Fibroblast of skin of right quadriceps (primary cell): ENCODE results near the gene POLR2I.
"Not testable (repeated sequence)": the region's sequence is repeated elsewhere in the genome, so short reads cannot be mapped to it uniquely, and the experiment has no call there.

Experiments used
- DNase-seq: peaks from one replicate; pipeline ENCODE4 v3.0.0-alpha.2; 2013

POLR2I gene

DNA sequence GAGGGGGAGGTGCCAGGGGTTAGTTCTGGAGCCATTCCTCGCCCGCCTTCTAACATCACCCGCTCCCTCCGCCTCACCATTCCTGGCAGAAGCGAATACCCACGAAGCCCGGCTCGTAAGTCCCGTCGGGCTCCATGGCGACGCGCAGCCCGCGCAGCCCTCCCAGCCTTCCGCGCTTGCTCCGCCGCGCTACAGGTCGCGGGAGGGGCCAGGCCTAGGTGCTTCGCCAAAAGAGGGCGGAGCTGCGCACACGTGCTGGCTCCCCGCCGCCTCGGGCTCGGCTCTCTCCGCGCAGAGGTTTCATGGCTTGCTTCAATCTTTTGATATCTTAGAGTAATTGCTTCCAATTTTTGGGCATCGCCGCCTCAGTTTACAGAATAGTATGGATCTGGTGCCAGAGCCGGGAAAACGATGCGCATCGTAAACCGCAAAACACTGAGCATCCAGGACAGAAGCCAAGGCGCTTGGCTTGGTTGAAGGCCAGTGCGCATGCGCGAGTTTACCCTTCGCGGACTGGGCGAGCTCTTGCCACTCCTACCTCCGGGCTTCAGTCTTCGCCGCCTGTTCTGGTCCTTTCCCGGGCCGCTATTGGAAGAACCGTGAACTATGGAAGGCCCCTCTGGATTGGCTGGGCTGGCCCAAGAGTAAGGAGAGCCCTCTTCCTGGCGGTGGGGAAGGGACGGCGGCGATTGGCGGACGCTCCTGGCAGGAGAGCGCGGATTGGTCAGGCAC is at the start of gene POLR2I:
Gene POLR2I (minus strand): TSS at position 155 of the 732 bp plus-strand sequence. CDS start 19 bp downstream, at position 136.
- DNase-seq, result peak; percentile 100

DNA sequence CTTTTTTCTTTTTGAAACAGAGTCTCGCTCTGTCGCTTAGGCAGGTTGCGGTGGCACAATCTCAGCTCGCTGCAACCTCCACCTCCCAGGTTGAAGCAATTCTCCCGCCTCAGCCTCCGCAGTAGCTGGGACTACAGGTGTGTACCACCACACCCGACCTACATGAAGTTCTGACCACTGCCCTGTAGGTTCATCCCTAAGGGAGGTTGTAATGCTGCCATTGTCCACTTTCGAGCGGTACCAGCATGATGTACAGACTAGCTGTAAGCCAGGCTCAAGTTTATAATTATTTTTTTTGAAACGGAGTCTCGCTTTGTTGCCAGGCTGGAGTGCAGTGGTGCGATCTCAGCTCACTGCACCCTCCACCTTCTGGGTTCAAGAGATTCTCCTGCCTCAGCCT is 49.1 kb upstream of the POLR2I start:
- no peak for DNase-seq

DNA sequence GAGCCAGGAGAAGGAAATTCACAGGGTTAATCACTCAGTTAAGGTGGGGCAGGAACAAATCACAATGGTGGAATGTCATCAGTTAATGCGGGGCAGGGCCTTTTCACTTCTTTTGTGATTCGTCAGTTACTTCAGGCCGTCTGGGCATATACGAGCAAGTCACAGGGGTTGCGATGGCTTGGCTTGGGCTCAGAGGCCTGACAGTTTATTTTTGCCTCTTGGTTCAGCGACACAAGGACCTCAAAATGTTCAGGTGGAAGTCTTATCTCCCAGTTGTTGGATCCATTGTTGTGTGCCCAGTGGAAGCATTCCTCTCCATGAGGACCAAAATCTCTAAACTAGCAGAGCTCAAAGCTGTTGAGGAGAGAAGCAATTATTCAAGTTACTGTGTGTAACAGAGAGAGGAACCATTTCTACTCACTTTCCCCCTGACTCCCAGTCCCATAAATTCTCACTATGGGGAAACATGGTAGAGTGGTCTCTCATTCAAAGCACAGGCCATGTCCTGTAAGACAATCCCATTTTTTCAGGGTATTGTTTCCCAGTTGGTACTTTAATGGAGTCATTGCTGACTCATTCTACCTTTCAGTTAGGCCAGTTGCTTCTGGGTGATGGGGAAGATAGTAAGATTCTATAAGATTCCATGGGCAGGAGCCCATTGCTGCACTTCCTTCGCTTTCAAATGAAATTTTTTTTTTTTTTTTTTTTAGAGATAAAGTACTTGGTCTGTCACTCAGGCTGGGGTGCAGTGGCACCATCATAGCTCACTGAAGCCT is 46.3 kb upstream of the POLR2I start:
- no peak for DNase-seq

DNA sequence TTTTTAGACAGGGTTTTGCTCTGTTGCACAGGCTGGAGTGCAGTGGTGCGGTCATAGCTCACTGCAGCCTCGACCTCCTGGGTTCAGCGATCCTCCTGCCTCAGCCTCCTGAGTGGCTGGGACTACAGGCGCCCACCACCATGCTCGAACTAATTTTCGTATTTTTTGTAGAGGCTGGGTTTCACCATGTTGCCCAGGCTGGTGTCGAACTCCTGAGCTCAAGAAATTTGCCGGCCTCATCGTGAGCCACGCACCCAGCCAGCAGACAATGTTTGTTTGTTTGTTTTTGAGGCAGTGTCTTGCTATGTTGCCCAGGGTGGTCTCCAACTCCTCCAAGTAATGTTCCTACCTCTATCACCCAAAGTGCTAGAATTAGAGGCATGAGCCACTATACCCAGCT is 38.5 kb upstream of the POLR2I start:
- DNase-seq, result no peak

DNA sequence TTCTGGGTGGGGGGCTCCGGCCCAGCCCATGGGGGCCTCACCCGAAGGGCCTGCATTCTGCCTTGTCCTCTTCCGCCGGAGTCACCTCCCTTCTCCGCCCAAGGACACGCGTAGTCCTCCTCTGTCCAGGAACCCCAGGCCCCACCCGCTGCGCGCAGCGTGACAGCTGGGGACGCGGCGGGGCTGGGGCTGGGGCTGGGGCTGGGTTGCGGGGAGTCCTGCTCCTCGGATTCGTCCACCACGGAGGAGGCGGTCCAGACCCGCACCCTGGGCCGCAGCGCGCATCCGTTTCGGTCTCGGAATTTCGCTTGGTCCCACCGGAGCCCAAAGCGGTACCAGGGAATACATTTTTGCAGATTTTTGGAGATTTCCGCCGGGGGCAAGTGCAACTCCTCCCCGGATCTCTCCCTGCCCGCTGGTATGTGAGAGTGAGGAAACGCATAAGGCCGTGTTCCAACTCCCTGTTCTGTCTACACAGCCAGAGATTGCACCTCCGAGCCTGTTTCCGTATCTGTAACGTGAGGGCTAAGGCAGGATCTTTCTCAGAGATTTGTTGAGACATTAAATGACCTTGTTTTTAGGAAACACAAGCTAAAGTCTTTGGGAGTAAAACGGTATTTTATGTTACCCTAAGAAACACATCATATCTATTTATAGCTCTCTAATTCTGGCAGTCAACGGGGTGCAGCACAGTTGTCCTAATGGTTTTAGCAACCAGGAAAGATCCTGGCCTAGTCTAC is 37.8 kb upstream of the POLR2I start, which contains the start of gene COX7A1:
Gene COX7A1 (minus strand): TSS at position 96 of the 740 bp plus-strand sequence. CDS start 40 bp downstream, at position 56.
- peak; percentile 19 for DNase-seq

DNA sequence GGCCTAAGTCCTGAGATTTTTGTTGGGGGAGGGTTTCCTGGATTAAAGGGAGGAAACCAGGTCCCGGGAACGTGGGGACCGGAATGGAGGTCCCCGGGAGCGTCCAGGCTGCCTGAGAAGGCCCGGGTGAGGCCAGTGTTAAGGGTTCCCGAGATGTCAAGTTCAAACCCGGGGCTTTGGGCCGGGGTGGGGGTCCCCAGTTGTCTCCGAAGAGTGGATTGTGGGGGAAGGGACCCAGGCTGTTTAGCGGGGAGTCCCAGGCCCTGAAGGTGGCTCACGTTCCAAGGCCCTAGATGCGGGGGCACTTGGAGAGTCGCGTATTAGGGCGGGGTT is 37.3 kb upstream of the POLR2I start:
- DNase-seq, result no peak

DNA sequence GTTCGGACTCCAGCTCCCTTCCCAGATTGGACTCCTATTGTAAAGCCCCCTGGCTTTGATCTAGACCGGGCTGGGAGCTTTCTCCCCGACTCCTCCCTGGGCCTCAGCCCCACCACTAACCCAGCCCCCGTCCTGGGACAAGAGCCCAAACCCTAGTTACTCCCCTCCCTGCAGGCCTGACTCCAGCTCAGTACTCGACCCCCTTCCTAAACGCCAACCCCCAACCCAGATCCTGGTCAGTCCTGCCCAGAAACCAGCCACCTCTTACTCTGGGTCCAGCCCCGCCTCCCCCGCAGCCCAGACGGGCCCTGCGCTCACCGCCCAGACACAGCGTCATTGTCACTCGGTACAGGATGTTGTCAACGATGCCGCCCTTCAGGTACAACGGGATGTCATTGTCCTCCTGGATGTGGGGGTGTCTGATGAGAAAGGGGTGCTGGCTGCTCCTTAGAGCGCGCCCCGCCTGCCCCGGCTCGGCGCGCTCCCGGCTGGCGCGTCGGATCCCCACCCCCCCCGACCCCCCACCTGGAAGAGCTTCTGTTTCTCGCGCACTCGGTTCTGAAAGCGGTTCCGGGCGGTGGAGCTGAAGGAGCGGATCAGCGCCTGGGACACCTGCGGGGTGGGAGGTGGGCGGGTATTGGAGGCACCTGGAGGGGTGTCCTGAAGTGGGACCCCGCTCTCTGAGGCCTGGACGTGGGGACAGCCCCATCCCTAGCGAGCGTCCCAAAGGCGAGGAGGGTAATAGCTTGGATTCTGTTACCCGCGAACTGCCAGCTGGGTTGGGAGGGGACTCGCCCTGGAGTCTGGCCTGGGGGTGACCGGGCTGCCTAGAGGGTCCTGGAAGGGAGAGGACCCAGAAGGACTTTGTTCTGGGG is 36.7 kb upstream of the POLR2I start:
- DNase-seq, result no peak

DNA sequence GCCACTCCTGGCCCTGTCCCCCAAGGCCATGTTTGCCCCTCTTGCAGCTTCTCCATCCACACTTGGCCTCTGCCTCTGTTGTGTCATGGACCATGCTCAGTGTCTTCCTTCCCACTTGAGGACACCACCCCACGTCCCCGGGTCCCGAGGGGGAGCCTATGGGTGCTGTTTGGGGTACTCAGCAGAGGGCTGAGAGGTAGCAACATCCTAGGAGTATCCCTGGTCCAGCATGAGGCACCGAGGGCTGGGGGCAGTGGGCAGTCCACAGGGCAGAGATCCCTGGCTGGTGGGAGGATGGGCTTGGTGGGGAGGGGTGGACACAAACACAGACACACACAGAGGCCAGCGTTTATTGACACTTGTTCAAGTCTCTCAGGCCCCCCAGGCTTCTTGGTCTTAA is 35.9 kb upstream of the POLR2I start:
- DNase-seq, result no peak

DNA sequence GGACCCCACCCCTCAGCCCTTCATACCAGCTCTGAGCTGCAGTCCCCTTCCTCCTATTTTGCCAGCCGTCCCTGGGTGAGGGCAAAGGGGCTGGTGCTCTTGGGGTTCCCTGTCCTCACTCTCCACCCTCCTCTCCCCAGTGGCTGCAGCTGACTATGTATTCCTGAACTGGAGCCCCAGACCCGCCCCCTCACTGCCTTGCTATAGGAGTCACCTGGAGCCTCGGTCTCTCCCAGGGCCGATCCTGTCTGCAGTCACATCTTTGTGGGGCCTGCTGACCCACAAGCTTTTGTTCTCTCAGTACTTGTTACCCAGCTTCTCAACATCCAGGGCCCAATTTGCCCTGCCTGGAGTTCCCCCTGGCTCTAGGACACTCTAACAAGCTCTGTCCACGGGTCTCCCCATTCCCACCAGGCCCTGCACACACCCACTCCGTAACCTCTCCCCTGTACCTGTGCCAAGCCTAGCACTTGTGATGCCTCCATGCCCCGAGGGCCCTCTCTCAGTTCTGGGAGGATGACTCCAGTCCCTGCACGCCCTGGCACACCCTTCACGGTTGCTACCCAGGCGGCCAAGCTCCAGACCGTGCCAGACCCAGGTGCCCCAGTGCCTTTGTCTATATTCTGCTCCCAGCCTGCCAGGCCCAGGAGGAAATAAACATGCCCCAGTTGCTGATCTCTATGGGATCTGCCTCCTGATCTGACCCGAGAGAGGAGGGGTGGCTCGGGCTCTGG is 35.2 kb upstream of the POLR2I start:
- DNase-seq, result no peak

DNA sequence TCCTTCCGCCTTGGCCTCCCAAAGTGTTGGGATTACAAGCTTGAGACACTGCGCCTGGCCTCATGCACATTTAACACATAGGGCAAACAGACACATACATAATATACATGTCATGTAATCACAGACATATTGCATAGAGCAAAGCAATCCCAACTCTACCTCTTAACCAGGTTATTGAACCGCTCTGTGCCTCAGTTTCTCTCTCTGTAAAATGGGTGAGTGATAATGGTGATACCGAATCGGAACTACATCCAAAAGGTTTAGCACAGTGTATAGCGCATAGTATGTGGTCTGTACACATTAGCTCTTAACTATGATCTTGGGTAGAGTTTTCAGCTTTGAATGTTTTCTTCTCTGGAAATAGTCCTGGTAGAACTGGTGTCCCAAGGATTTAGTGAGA is 29.9 kb upstream of the POLR2I start:
- DNase-seq, result no peak

DNA sequence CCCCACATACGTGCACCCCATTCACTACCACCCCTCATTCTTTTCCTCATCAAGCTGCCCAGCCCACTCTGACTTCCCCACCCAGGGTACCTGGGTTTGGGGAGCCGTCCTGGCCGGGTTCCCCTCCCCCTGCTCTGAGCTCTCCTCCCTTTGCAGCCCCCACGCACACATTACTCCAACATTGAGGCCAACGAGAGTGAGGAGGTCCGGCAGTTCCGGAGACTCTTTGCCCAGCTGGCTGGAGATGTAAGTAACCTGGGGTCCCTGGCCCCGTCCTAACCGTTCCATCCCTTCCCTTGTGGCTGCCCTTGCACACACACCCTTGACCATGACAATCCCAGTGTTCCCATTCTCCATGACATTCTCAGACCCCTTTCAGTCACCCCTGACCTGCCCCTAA is 27.8 kb upstream of the POLR2I start:
- no peak for DNase-seq

DNA sequence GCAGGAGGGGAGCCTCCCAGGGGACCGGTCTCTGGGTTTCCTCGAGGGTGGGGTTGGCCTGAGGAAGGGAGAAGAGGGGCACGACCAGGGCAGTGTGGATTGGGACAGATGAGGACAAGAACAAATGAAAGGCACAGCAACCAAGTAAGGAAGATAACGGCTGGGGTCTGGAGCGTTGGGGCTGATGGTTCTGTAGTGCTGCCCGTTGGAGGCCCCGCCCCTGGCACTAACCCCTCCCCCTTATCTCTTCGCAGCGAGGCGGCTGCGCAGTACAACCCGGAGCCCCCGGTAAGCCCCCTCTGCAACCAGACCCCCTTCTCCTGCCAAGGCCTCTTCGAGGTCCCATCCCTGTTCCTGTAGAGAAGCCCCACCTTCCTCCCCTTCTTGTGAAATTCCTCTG is 27.4 kb upstream of the POLR2I start:
- DNase-seq, result no peak

DNA sequence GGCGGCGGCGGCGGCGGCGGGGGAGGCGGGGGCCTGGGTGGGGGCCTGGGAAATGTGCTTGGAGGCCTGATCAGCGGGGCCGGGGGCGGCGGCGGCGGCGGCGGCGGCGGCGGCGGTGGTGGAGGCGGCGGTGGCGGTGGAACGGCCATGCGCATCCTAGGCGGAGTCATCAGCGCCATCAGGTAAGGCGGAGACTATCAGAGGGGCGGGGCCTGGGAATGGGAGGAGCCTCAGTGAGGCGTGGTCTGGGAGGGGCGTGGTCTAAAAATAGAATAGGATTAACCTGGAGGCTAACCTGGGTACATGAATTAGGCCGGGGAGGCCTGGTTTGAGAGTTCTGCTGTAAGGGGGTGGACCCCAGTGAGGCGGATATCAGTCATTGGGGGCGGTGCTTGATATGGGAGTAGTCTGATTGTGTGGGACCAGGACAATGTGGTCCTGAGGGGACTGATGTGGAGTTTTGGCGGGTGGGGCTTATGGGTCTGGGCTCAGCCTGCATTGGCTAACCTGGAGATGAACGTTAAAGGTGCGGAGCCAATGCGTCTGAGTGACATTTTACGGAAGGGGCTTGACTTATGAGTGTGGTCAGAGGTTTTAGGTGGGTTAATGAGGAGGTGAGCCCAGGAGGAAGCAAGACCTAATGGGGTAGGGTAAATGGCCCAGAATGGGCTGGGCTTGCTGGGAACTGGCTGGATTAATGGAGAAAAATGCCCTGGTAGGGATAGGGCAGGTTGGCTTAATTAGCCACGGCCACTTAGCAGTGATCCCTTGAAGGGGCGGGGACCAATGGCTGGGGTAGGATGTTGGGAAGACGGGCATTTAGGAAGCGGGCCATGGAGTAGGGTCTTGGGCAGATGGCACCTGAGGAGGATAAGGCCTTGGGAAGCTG is 26.6 kb upstream of the POLR2I start:
- DNase-seq, result peak; percentile 82

DNA sequence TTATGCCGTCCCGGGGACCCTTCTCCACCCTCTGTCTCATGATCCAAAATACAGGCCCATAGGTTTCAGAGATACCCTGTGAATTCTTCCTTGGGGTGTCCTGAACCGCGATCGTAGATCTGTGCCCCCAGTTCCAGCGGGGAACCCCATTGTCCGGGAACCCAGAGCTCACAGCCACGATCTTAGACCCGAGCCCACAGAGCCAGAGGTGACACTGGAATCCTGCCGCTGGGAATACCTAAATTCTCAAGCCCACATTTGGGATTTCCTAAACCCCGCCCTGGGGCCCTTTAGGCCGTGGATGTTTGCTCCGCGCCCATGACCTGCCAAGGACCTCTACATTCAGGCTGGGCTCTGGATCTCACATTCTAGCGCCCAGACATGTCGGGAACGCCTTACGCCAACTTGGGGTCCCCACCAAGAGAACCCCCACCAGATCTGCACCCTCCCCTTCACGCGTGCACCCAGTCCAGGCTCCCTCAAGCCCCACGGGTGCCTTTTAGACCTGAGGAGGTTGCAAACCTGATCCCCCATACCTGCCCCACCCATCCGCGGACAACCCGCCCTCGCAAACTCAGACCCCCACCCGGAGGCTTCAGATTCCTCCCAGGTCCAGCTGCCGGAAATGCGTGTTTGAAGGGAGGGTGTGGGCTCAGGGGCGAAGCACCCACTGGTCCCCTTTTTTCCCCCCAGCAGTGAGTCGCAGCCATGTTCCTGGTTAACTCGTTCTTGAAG is 25.8 kb upstream of the POLR2I start:
- DNase-seq, result peak; percentile 68

DNA sequence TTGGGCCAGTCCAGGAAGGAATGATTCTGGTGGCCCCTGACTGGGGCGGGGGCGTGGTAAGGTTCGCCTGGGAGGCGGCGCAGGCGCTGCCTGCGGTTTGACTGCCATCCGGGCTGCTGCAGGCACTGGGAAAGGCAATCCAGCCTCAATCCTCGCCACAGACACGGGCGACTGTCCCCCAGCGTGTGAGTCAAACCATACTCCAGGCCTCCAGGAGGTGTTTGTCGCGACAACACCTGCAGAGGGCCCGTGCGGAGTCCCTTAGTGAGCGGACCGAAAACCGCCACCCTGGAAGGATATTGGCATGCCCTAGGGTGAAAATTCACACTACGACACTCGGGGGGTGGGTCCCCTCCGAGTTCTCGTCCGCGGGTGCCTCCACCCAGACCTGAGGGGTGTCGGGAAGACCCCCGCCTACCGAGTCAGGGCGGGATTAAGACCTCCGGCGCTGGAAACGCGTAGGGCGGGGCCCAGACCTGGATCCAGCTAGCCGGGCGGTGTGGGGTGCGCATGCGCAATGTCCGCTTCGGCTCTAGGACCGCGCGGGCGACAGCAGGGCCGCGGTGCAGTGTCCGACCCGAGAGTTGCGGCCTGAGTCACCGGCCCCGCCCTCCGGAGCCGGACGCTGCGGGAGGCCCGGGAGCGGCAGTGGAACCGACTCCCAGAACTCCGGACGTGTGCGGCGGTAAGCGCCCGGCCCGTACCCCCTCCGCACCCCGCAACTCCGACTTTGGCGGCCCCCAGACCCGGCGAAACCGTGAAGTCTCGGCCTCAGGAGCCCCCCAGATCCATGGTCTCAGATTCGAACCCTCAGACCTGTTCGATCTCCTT is 25.0 kb upstream of the POLR2I start, which contains the start of gene CAPNS1:
Gene CAPNS1 (plus strand): TSS at position 594 of the 831 bp plus-strand sequence. CDS start 946 bp downstream, outside the sequence.
- peak; percentile 95 for DNase-seq

DNA sequence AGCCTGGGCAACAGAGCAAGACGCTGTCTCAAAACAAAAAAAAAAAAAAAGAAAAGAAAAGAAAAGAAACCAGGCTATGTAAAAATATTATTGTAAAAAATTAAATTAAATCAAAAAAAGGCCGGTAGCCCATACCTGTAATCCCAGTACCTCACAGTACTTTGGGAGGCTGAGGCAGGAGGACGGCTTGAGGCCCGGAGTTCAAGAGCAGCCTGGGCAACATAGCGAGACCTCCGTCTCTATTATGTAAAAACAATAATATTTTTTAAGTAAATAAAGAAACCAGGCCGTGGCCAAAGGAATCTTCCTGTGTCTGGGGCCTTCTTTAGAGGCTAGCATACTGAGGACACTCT is 24.4 kb upstream of the POLR2I start:
- no peak for DNase-seq

DNA sequence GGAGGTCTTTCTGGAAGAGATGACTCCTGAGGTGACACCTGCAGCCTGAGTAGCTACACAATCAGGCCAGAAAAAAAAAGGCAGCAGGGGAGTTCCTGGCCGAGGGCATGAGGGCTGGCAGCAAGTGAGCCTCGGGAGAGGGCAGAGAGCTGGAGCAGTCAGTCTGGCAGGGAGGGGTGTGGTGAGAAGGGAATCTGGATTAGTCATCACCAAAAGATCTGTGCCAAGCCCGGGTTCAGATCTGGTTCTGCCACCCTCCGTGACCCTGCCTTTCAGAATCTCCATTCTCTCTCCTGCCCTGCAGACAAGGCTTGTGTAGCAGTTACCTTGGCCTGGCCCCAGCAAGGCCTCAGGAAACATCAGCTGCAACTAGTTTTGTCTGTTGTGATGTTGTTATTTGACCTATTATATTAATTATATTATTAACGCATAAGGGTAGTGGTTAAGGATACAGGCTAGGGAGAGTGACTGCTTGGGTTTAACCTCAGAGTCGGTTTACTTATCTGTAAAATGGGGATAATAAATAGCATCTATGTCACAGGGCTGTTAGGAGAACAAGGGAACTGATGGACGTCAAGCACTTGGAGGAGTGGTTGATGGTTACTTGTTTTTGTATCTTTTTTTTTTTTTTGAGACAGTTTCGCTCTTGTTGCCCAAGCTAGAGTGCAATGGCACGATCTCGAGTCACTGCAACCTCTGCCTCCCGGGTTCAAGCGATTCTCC is 22.4 kb upstream of the POLR2I start:
- peak; percentile 34 for DNase-seq

DNA sequence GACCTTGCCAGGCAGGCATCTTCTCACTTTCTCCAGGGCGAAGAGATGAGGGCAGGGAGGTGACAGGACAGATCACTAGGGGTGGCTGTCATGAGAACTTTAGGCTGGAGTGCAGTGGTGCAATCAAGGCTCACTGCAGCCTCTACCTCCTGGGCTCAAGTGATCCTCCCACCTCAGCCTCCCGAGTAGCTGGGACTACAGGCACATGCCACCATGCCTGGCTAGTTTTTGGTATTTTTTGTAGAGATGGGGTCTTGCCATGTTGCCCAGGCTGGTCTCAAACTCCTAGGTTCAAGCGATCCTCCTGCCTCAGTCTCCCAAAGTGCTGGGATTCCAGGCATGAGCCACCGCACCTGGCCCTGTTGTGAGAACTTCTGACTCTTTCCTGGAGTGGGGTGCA is 20.2 kb upstream of the POLR2I start:
- DNase-seq, result not testable (repeated sequence)
